C4-2B (cell line): ENCODE data around the gene TRMO.

Experiments
- CTCF ChIP-seq: fragments of 450-650 bp; conservative IDR thresholded peaks from 2 replicates; pipeline ENCODE4 v1.5.1; 2017; ENCODE audit warnings: mild to moderate bottlenecking
- ZFX ChIP-seq: fragments of 450-650 bp; IDR thresholded peaks from 2 replicates; pipeline ENCODE4 v1.6.1; 2017

- TF ChIP-seq CTCF (no peak), ZFX (no peak)
These were observed 59.0 kb downstream of the TRMO start for GRCh38 chr9:97863314-97863713.
